Stimulated activated CD8-positive, alpha-beta memory T cell treated with anti-CD3 and anti-CD28 coated beads, Interleukin-4, amount 100 ng/mL, for 1 hour (primary cell): Measurements from ENCODE around the gene CD46.

Source experiments
- DNase-seq, 2 donors: peaks; one replicate each; pipeline ENCODE4 v3.0.0-alpha.2; 2020; ENCODE audit warnings: low read depth in 2 of 2, low spot score in 1 of 2

Gene CD46

GRCh38 chr1:207812778-207813511 is 61.1 kb downstream of the CD46 start:
- no peak for DNase-seq

GRCh38 chr1:207813512-207813881 is 61.6 kb downstream of the CD46 start:
- no peak for DNase-seq

- DNase-seq = no peak
These were observed 62.1 kb downstream of the CD46 start for GRCh38 chr1:207813946-207814345.

- DNase-seq = no peak
These were observed 62.6 kb downstream of the CD46 start for GRCh38 chr1:207814469-207814868.

- DNase-seq = no peak
These were observed 63.6 kb downstream of the CD46 start for GRCh38 chr1:207815466-207815865.

- DNase-seq = no peak
These were observed 64.0 kb downstream of the CD46 start for GRCh38 chr1:207815913-207816291.

GRCh38 chr1:207817166-207817565 is 65.3 kb downstream of the CD46 start:
- DNase-seq = no peak

GRCh38 chr1:207817778-207818751 is 66.2 kb downstream of the CD46 start:
- no peak for DNase-seq

GRCh38 chr1:207818971-207819451 is 67.2 kb downstream of the CD46 start:
- no peak for DNase-seq

- DNase-seq = no peak
These were observed 69.0 kb downstream of the CD46 start for GRCh38 chr1:207820568-207821463.

- no peak for DNase-seq
These were observed 69.7 kb downstream of the CD46 start for GRCh38 chr1:207821464-207822045.

- DNase-seq = no peak
These were observed 70.3 kb downstream of the CD46 start for GRCh38 chr1:207822124-207822601.

- DNase-seq = peak in 1 of 2 donors; percentile 34
These were observed 71.0 kb downstream of the CD46 start for GRCh38 chr1:207822602-207823451.

GRCh38 chr1:207823531-207823879 is 71.7 kb downstream of the CD46 start:
- no peak for DNase-seq

- DNase-seq = peak; percentile 31 to 40
These were observed 72.2 kb downstream of the CD46 start for GRCh38 chr1:207823880-207824566.

- no peak for DNase-seq
These were observed 73.0 kb downstream of the CD46 start for GRCh38 chr1:207824691-207825408.

GRCh38 chr1:207825409-207825695 is 73.5 kb downstream of the CD46 start:
- no peak for DNase-seq

GRCh38 chr1:207825719-207826556 is 74.1 kb downstream of the CD46 start:
- peak; percentile 32 to 47 for DNase-seq
